CD8-positive, alpha-beta memory T cell (primary cell): Measurements from ENCODE around the gene ACOT7. TPM values are rescaled to one million over a fixed set of nuclear protein-coding genes. Genes with fewer than 3 reads are reported as not detected.

Experiments
- CTCF ChIA-PET: fragments of 350-600 bp; sonication (Branson Sonifier 250); formaldehyde crosslinking; loops from one replicate; lab custom pipeline; 2021; ENCODE audit warnings: antibody characterized with exemption; lab: Charles Lee
- POLR2A ChIA-PET: fragments of 350-600 bp; sonication (Branson Sonifier 250); formaldehyde crosslinking; loops from one replicate; lab custom pipeline; 2021; ENCODE audit warnings: antibody characterized with exemption; lab: Charles Lee
- DNase-seq, 5 donors: peaks; one replicate each; pipeline versions ENCODE4 v3.0.0 to v3.0.0-alpha.2; 2020 to 2022; ENCODE audit warnings: mixed read lengths in 1 of 5
- H3K27ac ChIP-seq: one replicate; pipeline ENCODE4 v1.7.0; 2013; ENCODE audit warnings: low read depth, mild to moderate bottlenecking, low read length, moderate library complexity
- H3K27me3 ChIP-seq: 2 replicates; pipeline ENCODE4 v1.7.0; 2013; ENCODE audit warnings: low read length, mild to moderate bottlenecking; ENCODE audit not compliant: insufficient read depth, poor library complexity, severe bottlenecking
- H3K36me3 ChIP-seq: 2 replicates; pipeline ENCODE4 v1.7.0; 2013; ENCODE audit warnings: mild to moderate bottlenecking, low read length, moderate library complexity; ENCODE audit not compliant: insufficient read depth
- H3K4me1 ChIP-seq: 2 replicates; pipeline ENCODE4 v1.7.0; 2013; ENCODE audit warnings: mild to moderate bottlenecking, low read length, moderate library complexity; ENCODE audit not compliant: insufficient read depth
- H3K4me3 ChIP-seq: 2 replicates; pipeline ENCODE4 v1.7.0; 2013; ENCODE audit warnings: mild to moderate bottlenecking, low read length
- H3K9me3 ChIP-seq: 2 replicates; pipeline ENCODE4 v1.7.0; 2013; ENCODE audit warnings: mild to moderate bottlenecking, low read length
- H3K27ac Mint-ChIP-seq, 8 donors: one replicate each; pipeline ENCODE4 v1.8.0; 2020 to 2021; ENCODE audit warnings: mixed read lengths in 8 of 8, mild to moderate bottlenecking in 6 of 8, inconsistent platforms in 3 of 8, moderate library complexity in 3 of 8
- H3K27me3 Mint-ChIP-seq, 2 donors: one replicate each; pipeline ENCODE4 v1.8.0; 2020 to 2021; ENCODE audit warnings: mixed read lengths in 2 of 2, mild to moderate bottlenecking in 1 of 2, moderate library complexity in 1 of 2
- H3K36me3 Mint-ChIP-seq, 3 donors: one replicate each; pipeline ENCODE4 v1.8.0; 2020 to 2021; ENCODE audit warnings: mixed read lengths in 3 of 3, inconsistent platforms in 1 of 3, mild to moderate bottlenecking in 1 of 3
- H3K4me1 Mint-ChIP-seq, 3 donors: one replicate each; pipeline ENCODE4 v1.8.0; 2020 to 2021; ENCODE audit warnings: mixed read lengths in 3 of 3, inconsistent platforms in 1 of 3, mild to moderate bottlenecking in 1 of 3
- H3K4me3 Mint-ChIP-seq, 7 donors: one replicate each; pipeline ENCODE4 v1.8.0; 2020 to 2021; ENCODE audit warnings: mixed read lengths in 7 of 7, mild to moderate bottlenecking in 6 of 7, moderate library complexity in 4 of 7, inconsistent platforms in 2 of 7
- H3K9me3 Mint-ChIP-seq, 5 donors: one replicate each; pipeline ENCODE4 v1.8.0; 2020 to 2022; ENCODE audit warnings: mixed read lengths in 5 of 5, mild to moderate bottlenecking in 3 of 5, moderate library complexity in 2 of 5, inconsistent platforms in 1 of 5
- polyA plus RNA-seq: library from polyadenylated mRNA; unstranded; fragments of 300-500 nt; fragmentation: Illumina TruSeq; gene quantifications from one replicate; pipeline ENCODE4 v1.2.3, GENCODE V29; 2021
- total RNA-seq, 2 experiments: library from RNA; stranded (reverse); gene quantifications; one replicate each; pipeline ENCODE4 v1.2.3, GENCODE V29; 2021

Gene ACOT7
- total and polyA plus RNA-seq, 3 experiments from 2014 or later, result 10.0 to 109 (median 109) TPM

GRCh38 chr1:6253380-6253779 lies 140.2 kb downstream of the ACOT7 start:
- Histone ChIP-seq H3K27ac (no peak overlapping the region), H3K4me3 (no peak overlapping the region), H3K4me1 (no peaks in the 10 kb centered on the region), H3K9me3 (no peaks in the 10 kb centered on the region), H3K36me3 (no peaks in the 10 kb centered on the region), H3K27me3 (peaks cover 9% of the 10 kb centered on the region)
- Mint-ChIP-seq H3K27ac (no peak overlapping the region), H3K4me1 (peaks cover 0 to 2% (median 0%) of the 10 kb centered on the region in 3 donors), H3K9me3 (no peaks in the 10 kb centered on the region), H3K4me3 (no peak overlapping the region), H3K36me3 (no peaks in the 10 kb centered on the region), H3K27me3 (peaks cover 7 to 31% of the 10 kb centered on the region in 2 donors)
- no peak for DNase-seq
- ChIA-PET POLR2A (no interaction called here), CTCF (no interaction called here)

GRCh38 chr1:6252374-6252710 lies 141.2 kb downstream of the ACOT7 start:
- Histone ChIP-seq H3K9me3 (no peaks in the 10 kb centered on the region), H3K4me1 (no peaks in the 10 kb centered on the region), H3K36me3 (no peaks in the 10 kb centered on the region), H3K27me3 (peaks cover 17% of the 10 kb centered on the region), H3K27ac (no peak overlapping the region), H3K4me3 (no peak overlapping the region)
- no peaks in the 10 kb centered on the region for H3K9me3 Mint-ChIP-seq
- peaks cover 0 to 3% (median 0%) of the 10 kb centered on the region in 3 donors for H3K4me1 Mint-ChIP-seq
- POLR2A ChIA-PET, result no interaction called here
- CTCF ChIA-PET, result no interaction called here
- no peak for DNase-seq
- H3K27me3 Mint-ChIP-seq, result peaks cover 11 to 40% of the 10 kb centered on the region in 2 donors
- H3K4me3 Mint-ChIP-seq, result no peak overlapping the region
- H3K36me3 Mint-ChIP-seq, result no peaks in the 10 kb centered on the region
- no peak overlapping the region for H3K27ac Mint-ChIP-seq

- Mint-ChIP-seq H3K27ac (no peak overlapping the region), H3K4me3 (no peak overlapping the region), H3K36me3 (no peaks in the 10 kb centered on the region), H3K9me3 (no peaks in the 10 kb centered on the region), H3K27me3 (peaks cover 17 to 46% of the 10 kb centered on the region in 2 donors), H3K4me1 (peaks cover 0 to 8% (median 3%) of the 10 kb centered on the region in 3 donors)
- ChIA-PET CTCF (no interaction called here), POLR2A (no interaction called here)
- Histone ChIP-seq H3K9me3 (no peaks in the 10 kb centered on the region), H3K36me3 (no peaks in the 10 kb centered on the region), H3K27me3 (peaks cover 22% of the 10 kb centered on the region), H3K4me3 (no peak overlapping the region), H3K27ac (no peak overlapping the region), H3K4me1 (peaks cover 2% of the 10 kb centered on the region)
- no peak for DNase-seq
Observed at GRCh38 chr1:6251681-6252373, 141.7 kb downstream of the ACOT7 start.

GRCh38 chr1:6251233-6251632 lies 142.3 kb downstream of the ACOT7 start:
- H3K27ac Mint-ChIP-seq, result no peak overlapping the region
- H3K36me3 Mint-ChIP-seq, result no peaks in the 10 kb centered on the region
- Histone ChIP-seq H3K27me3 (peaks cover 27% of the 10 kb centered on the region), H3K27ac (no peak overlapping the region), H3K9me3 (no peaks in the 10 kb centered on the region), H3K36me3 (no peaks in the 10 kb centered on the region), H3K4me1 (peaks cover 8% of the 10 kb centered on the region), H3K4me3 (no peak overlapping the region)
- no peak overlapping the region for H3K4me3 Mint-ChIP-seq
- H3K4me1 Mint-ChIP-seq, result peaks cover 5 to 14% (median 5%) of the 10 kb centered on the region in 3 donors
- H3K27me3 Mint-ChIP-seq, result peaks cover 23 to 52% of the 10 kb centered on the region in 2 donors
- ChIA-PET CTCF (interaction anchor here (0.7 kb wide), 1 partner anchor 153 kb away, joined by 4 read pairs; no protein-coding TSS in a partner anchor), POLR2A (no interaction called here)
- H3K9me3 Mint-ChIP-seq, result no peaks in the 10 kb centered on the region
- no peak for DNase-seq

GRCh38 chr1:6249739-6250689 lies 143.6 kb downstream of the ACOT7 start:
- Mint-ChIP-seq H3K9me3 (no peaks in the 10 kb centered on the region), H3K27ac (no peak overlapping the region), H3K27me3 (peaks cover 24 to 53% of the 10 kb centered on the region in 2 donors), H3K4me3 (no peak overlapping the region), H3K4me1 (peaks cover 5 to 18% (median 5%) of the 10 kb centered on the region in 3 donors), H3K36me3 (no peaks in the 10 kb centered on the region)
- Histone ChIP-seq H3K4me1 (peaks cover 20% of the 10 kb centered on the region), H3K36me3 (no peaks in the 10 kb centered on the region), H3K9me3 (no peaks in the 10 kb centered on the region), H3K27ac (no peak overlapping the region), H3K27me3 (peaks cover 30% of the 10 kb centered on the region), H3K4me3 (no peak overlapping the region)
- ChIA-PET POLR2A (no interaction called here), CTCF (interaction anchor here (0.8 to 1.2 kb wide), 2 partner anchors 10 to 173 kb away, joined by 3 to 4 read pairs; no protein-coding TSS in a partner anchor)
- no peak for DNase-seq

- ChIA-PET CTCF (interaction anchor here (1.2 to 4.8 kb wide), 3 partner anchors 156 to 190 kb away, joined by 3 to 63 read pairs (median 43); no protein-coding TSS in a partner anchor), POLR2A (no interaction called here)
- no peaks in the 10 kb centered on the region for H3K36me3 Mint-ChIP-seq
- Histone ChIP-seq H3K36me3 (no peaks in the 10 kb centered on the region), H3K27me3 (peaks cover 35% of the 10 kb centered on the region), H3K9me3 (no peaks in the 10 kb centered on the region), H3K4me1 (peaks cover 20% of the 10 kb centered on the region), H3K27ac (no peak overlapping the region), H3K4me3 (no peak overlapping the region)
- no peaks in the 10 kb centered on the region for H3K9me3 Mint-ChIP-seq
- DNase-seq, result no peak
- no peak overlapping the region for H3K4me3 Mint-ChIP-seq
- no peak overlapping the region for H3K27ac Mint-ChIP-seq
- peaks cover 5 to 21% (median 5%) of the 10 kb centered on the region in 3 donors for H3K4me1 Mint-ChIP-seq
- H3K27me3 Mint-ChIP-seq, result peaks cover 28 to 56% of the 10 kb centered on the region in 2 donors
Observed at GRCh38 chr1:6248932-6249738, 144.4 kb downstream of the ACOT7 start.

- Histone ChIP-seq H3K27ac (no peak overlapping the region), H3K36me3 (no peaks in the 10 kb centered on the region), H3K4me3 (no peak overlapping the region), H3K27me3 (peaks cover 44% of the 10 kb centered on the region), H3K4me1 (peaks cover 20% of the 10 kb centered on the region), H3K9me3 (no peaks in the 10 kb centered on the region)
- ChIA-PET CTCF (interaction anchor here (0.9 to 4.8 kb wide), 9 partner anchors 10 to 191 kb away, joined by 3 to 63 read pairs (median 9); partner anchors contain the start of genes ICMT and RPL22), POLR2A (interaction anchor here (0.6 kb wide), 1 partner anchor 146 kb away, joined by 6 read pairs; no protein-coding TSS in a partner anchor)
- H3K27me3 Mint-ChIP-seq, result peaks cover 35 to 63% of the 10 kb centered on the region in 2 donors
- H3K4me3 Mint-ChIP-seq, result peak overlapping the region in 1 of 7 donors; percentile 74
- no peaks in the 10 kb centered on the region for H3K9me3 Mint-ChIP-seq
- peaks cover 5 to 21% (median 5%) of the 10 kb centered on the region in 3 donors for H3K4me1 Mint-ChIP-seq
- H3K27ac Mint-ChIP-seq, result no peak overlapping the region
- no peaks in the 10 kb centered on the region for H3K36me3 Mint-ChIP-seq
- DNase-seq, result no peak
Observed at GRCh38 chr1:6248161-6248776, 145.3 kb downstream of the ACOT7 start.
